ENCODE results near the gene BLOC1S3.
"Not testable (repeated sequence)": the region's sequence is repeated elsewhere in the genome, so short reads cannot be mapped to it uniquely, and the experiment has no call there.

BLOC1S3 gene

DNA sequence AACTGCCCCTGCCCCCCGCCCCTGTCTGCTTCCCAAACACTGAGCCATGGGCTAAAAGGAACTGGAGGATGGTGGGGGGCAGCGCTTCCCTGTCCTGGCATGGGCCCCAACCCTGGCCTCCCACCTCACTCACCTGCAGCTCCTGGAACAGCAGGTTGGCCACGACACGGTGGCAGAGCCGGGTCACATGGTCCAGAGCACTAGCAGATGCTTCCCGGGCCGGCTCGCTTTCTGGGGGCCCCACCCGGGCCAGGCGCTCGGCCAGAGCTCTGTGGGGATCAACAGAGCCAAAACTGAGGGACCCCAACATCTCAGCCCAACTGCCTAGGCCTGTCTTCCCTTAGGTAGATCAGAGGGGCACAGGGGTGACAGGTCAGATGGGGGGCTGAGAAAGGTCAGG is 46.1 kb downstream of the BLOC1S3 start:
- TF ChIP-seq, protein P1, sequence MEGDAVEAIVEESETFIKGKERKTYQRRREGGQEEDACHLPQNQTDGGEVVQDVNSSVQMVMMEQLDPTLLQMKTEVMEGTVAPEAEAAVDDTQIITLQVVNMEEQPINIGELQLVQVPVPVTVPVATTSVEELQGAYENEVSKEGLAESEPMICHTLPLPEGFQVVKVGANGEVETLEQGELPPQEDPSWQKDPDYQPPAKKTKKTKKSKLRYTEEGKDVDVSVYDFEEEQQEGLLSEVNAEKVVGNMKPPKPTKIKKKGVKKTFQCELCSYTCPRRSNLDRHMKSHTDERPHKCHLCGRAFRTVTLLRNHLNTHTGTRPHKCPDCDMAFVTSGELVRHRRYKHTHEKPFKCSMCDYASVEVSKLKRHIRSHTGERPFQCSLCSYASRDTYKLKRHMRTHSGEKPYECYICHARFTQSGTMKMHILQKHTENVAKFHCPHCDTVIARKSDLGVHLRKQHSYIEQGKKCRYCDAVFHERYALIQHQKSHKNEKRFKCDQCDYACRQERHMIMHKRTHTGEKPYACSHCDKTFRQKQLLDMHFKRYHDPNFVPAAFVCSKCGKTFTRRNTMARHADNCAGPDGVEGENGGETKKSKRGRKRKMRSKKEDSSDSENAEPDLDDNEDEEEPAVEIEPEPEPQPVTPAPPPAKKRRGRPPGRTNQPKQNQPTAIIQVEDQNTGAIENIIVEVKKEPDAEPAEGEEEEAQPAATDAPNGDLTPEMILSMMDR (conservative IDR thresholded peaks at IDR 0.05; ENCODE audit: low read depth, low read length), result no peak
- no peak overlapping the region for H3K4me3 ChIP-seq (ENCODE audit: low read depth, low read length)
- DNase-seq (ENCODE audit: low read depth), result no peak

DNA sequence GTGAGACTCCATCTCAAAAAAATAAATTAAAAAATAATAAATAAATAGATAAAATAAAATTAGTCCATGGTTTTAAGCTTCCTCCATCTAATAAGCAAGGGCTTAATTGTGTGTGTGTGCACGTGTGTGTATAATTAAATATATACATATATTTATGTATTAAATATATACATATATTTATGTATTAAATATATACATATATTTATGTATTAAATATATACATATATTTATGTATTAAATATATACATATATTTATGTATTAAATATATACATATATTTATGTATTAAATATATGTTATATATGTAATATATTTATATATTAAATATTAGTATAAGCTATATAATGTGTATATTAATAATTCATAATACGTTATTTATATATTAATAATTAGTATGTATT is 50.5 kb downstream of the BLOC1S3 start:
- H3K4me3 ChIP-seq (ENCODE audit: low read depth, low read length); DNase-seq (ENCODE audit: low read depth): not testable (repeated sequence)
